IMR-90 (cell line): ENCODE measurements around the gene HCRTR2. TPM values are rescaled to one million over a fixed set of nuclear protein-coding genes. Genes with fewer than 3 reads are reported as not detected.

Experiments
- ATAC-seq: fragments of 200-7000 bp; cut with Tn5 transposase; 2 replicates; pipeline ENCODE4 v1.9.1; 2020; ENCODE audit warnings: low read depth, mild to moderate bottlenecking, moderate library complexity
- Bru-seq: library from RNA; stranded (reverse); fragments of 400-500 nt; gene quantifications from one replicate; lab custom pipeline; 2021; lab: Mats Ljungman, UMichigan
- BruChase-seq, 2 experiments: library from RNA; stranded (reverse); fragments of 400-500 nt; gene quantifications; one replicate each; lab custom pipeline; 2021; lab: Mats Ljungman, UMichigan
- BruUV-seq: library from RNA; stranded (reverse); fragments of 400-500 nt; replicated peaks from 2 replicates; lab custom pipeline; 2021; lab: Mats Ljungman, UMichigan
- CTCF ChIA-PET: fragments of 300-600 bp; formaldehyde crosslinking; extraction: SDS; loops from one replicate; lab custom pipeline; 2021; ENCODE audit warnings: antibody characterized with exemption; lab: Yijun Ruan, JAX
- POLR2A ChIA-PET: fragments of 300-600 bp; sonication (Branson Sonifier 250); formaldehyde crosslinking; loops from one replicate; lab custom pipeline; 2022; ENCODE audit warnings: antibody characterized with exemption; ENCODE audit not compliant: unreplicated experiment; lab: Charles Lee
- DNase-seq: peaks from one replicate; pipeline ENCODE4 v3.0.0; 2013
- H2AFZ ChIP-seq: replicated peaks from 2 replicates; pipeline ENCODE3; 2013; ENCODE audit warnings: low read length, mild to moderate bottlenecking; ENCODE audit not compliant: poor library complexity
- H2AK5ac ChIP-seq: 2 replicates; pipeline ENCODE4 v1.6.1; 2013; ENCODE audit warnings: low read depth, low read length, inconsistent platforms
- H2AK9ac ChIP-seq: replicated peaks from 2 replicates; pipeline ENCODE3; 2013; ENCODE audit warnings: mild to moderate bottlenecking, low read depth, low read length, moderate library complexity; ENCODE audit not compliant: poor library complexity
- H2BK120ac ChIP-seq: 2 replicates; pipeline ENCODE4 v1.6.1; 2013; ENCODE audit warnings: low read depth, low read length, inconsistent platforms
- H2BK15ac ChIP-seq: 3 replicates; pipeline ENCODE4 v1.6.1; 2013; ENCODE audit warnings: low read depth, low read length, inconsistent platforms
- H2BK20ac ChIP-seq: 2 replicates; pipeline ENCODE4 v1.6.1; 2013; ENCODE audit warnings: low read depth, mild to moderate bottlenecking, inconsistent platforms, low read length, moderate library complexity
- H2BK5ac ChIP-seq: 2 replicates; pipeline ENCODE4 v1.6.1; 2013; ENCODE audit warnings: mild to moderate bottlenecking, low read depth, low read length, inconsistent platforms; ENCODE audit not compliant: poor library complexity, severe bottlenecking
- H3K14ac ChIP-seq: replicated peaks from 2 replicates; pipeline ENCODE4 v1.6.1; 2013; ENCODE audit warnings: low read depth, low read length, inconsistent platforms
- H3K18ac ChIP-seq: 2 replicates; pipeline ENCODE4 v1.6.1; 2013; ENCODE audit warnings: low read depth, low read length, control low read depth
- H3K23ac ChIP-seq: 2 replicates; pipeline ENCODE4 v1.6.1; 2013; ENCODE audit warnings: low read depth, low read length, inconsistent platforms
- H3K27ac ChIP-seq: 2 replicates; pipeline ENCODE4 v1.5.1; 2013; ENCODE audit warnings: mild to moderate bottlenecking, control low read depth, low read length; ENCODE audit not compliant: insufficient read depth
- H3K27me3 ChIP-seq: 2 replicates; pipeline ENCODE4 v1.6.1; 2013; ENCODE audit warnings: low read length; ENCODE audit not compliant: control insufficient read depth, insufficient read depth
- H3K36me3 ChIP-seq: 2 replicates; pipeline ENCODE4 v1.6.1; 2013; ENCODE audit warnings: low read length, mixed read lengths; ENCODE audit not compliant: control insufficient read depth, insufficient read depth
- H3K4ac ChIP-seq: 2 replicates; pipeline ENCODE4 v1.6.1; 2013; ENCODE audit warnings: low read depth, low read length, inconsistent platforms
- H3K4me1 ChIP-seq: 2 replicates; pipeline ENCODE4 v1.6.1; 2013; ENCODE audit warnings: low read length, mixed read lengths; ENCODE audit not compliant: control insufficient read depth, insufficient read depth
- H3K4me2 ChIP-seq: 2 replicates; pipeline ENCODE4 v1.6.1; 2013; ENCODE audit warnings: low read depth, mild to moderate bottlenecking, control low read depth, low read length, moderate library complexity
- H3K4me3 ChIP-seq: 2 replicates; pipeline ENCODE4 v1.5.1; 2013; ENCODE audit warnings: low read depth, mild to moderate bottlenecking, control low read depth, low read length, moderate library complexity; ENCODE audit not compliant: insufficient read depth
- H3K56ac ChIP-seq: 2 replicates; pipeline ENCODE4 v1.6.1; 2013; ENCODE audit warnings: low read length, inconsistent platforms; ENCODE audit not compliant: insufficient read depth; ENCODE audit errors: extremely low read depth
- H3K79me1 ChIP-seq, 2 experiments: 2 replicates each; pipeline ENCODE4 v1.6.1; 2013; ENCODE audit warnings: low read length in 2 of 2, inconsistent platforms in 1 of 2, low read depth in 1 of 2
- H3K9ac ChIP-seq: 2 replicates; pipeline ENCODE4 v1.6.1; 2013; ENCODE audit warnings: low read depth, low read length, control low read depth
- H3K9me1 ChIP-seq: 2 replicates; pipeline ENCODE4 v1.6.1; 2013; ENCODE audit warnings: low read length, inconsistent platforms; ENCODE audit not compliant: insufficient read depth
- H3K9me3 ChIP-seq: 2 replicates; pipeline ENCODE4 v1.6.1; 2013; ENCODE audit warnings: low read length; ENCODE audit not compliant: control insufficient read depth, insufficient read depth
- H4K20me1 ChIP-seq: 2 replicates; pipeline ENCODE4 v1.6.1; 2013; ENCODE audit warnings: low read length, inconsistent platforms; ENCODE audit not compliant: insufficient read depth
- H4K5ac ChIP-seq: 2 replicates; pipeline ENCODE4 v1.6.1; 2013; ENCODE audit warnings: mild to moderate bottlenecking, low read depth, low read length, control low read depth
- H4K8ac ChIP-seq, 2 experiments: 2 replicates each; pipeline ENCODE4 v1.6.1; 2013; ENCODE audit warnings: low read depth in 2 of 2, low read length in 2 of 2, control low read depth in 1 of 2, inconsistent platforms in 1 of 2
- H4K91ac ChIP-seq: 2 replicates; pipeline ENCODE4 v1.6.1; 2013; ENCODE audit warnings: low read depth, low read length, inconsistent platforms; ENCODE audit not compliant: insufficient read depth
- BHLHE40 ChIP-seq: fragments of 150-350 bp; IDR thresholded peaks from 2 replicates; pipeline ENCODE4 v1.6.1; 2016; ENCODE audit warnings: mild to moderate bottlenecking, low read depth, low read length
- CHD1 ChIP-seq: IDR thresholded peaks from 2 replicates; pipeline ENCODE4 v1.6.1; 2012; ENCODE audit warnings: low read depth, low read length, improper control_type of control experiment
- CTCF ChIP-seq: conservative IDR thresholded peaks from 2 replicates; pipeline ENCODE4 v1.5.1; 2012; ENCODE audit warnings: mild to moderate bottlenecking, low read depth, low read length, improper control_type of control experiment
- ELK1 ChIP-seq: fragments of 150-350 bp; IDR thresholded peaks from 2 replicates; pipeline ENCODE4 v1.6.1; 2016; ENCODE audit warnings: low read depth, mild to moderate bottlenecking, low read length, moderate library complexity, borderline replicate concordance
- FOS ChIP-seq: fragments of 150-350 bp; IDR thresholded peaks from 2 replicates; pipeline ENCODE4 v1.6.1; 2016; ENCODE audit warnings: low read depth, low read length
- MAFK ChIP-seq: IDR thresholded peaks from 2 replicates; pipeline ENCODE4 v1.6.1; 2012; ENCODE audit warnings: low read depth, low read length, improper control_type of control experiment
- MAZ ChIP-seq: IDR thresholded peaks from 2 replicates; pipeline ENCODE4 v1.6.1; 2012; ENCODE audit warnings: low read depth, mild to moderate bottlenecking, low read length, improper control_type of control experiment, moderate library complexity, borderline replicate concordance
- MXI1 ChIP-seq: IDR thresholded peaks from 2 replicates; pipeline ENCODE4 v1.6.1; 2012; ENCODE audit warnings: low read depth, mild to moderate bottlenecking, low read length, moderate library complexity, borderline replicate concordance
- NFE2L2 ChIP-seq: fragments of 150-350 bp; IDR thresholded peaks from 2 replicates; pipeline ENCODE4 v1.6.1; 2016; ENCODE audit warnings: low read depth, mild to moderate bottlenecking, low read length
- POLR2A ChIP-seq: IDR thresholded peaks from 2 replicates; pipeline ENCODE4 v1.6.1; 2012; ENCODE audit warnings: mild to moderate bottlenecking, low read depth, low read length
- RAD21 ChIP-seq: IDR thresholded peaks from 2 replicates; pipeline ENCODE4 v1.6.1; 2012; ENCODE audit warnings: low read length, improper control_type of control experiment
- RCOR1 ChIP-seq: IDR thresholded peaks from 2 replicates; pipeline ENCODE4 v1.6.1; 2012; ENCODE audit warnings: mild to moderate bottlenecking, low read length, improper control_type of control experiment; ENCODE audit not compliant: insufficient replicate concordance
- SMC3 ChIP-seq: fragments of 150-350 bp; IDR thresholded peaks from 2 replicates; pipeline ENCODE4 v1.6.1; 2016; ENCODE audit warnings: low read depth, mild to moderate bottlenecking, antibody characterized with exemption, low read length, moderate library complexity
- WGBS, 2 experiments: methylation state at CpG; one replicate each; pipeline versions ENCODE4 v1.1.5 to v1.1.7; 2013; ENCODE audit warnings: missing lambda C conversion rate in 2 of 2; ENCODE audit not compliant: insufficient read length in 1 of 2; ENCODE audit errors: extremely low coverage in 2 of 2; 5-methylcytosine and 5-hydroxymethylcytosine counted together
- dilution Hi-C: fragments of 300-500 bp; cut with HindIII; formaldehyde crosslinking; loops from one replicate; pipeline ENCODE4 v1.14.3; 2018; ENCODE audit warnings: low sequenced_read_pairs; ENCODE audit not compliant: unreplicated experiment
- in situ Hi-C: fragments of 300-500 bp; cut with MboI; formaldehyde crosslinking; loops from 3 replicates; pipeline ENCODE4 v1.14.3; 2019; ENCODE audit warnings: low sequenced_read_pairs, inconsistent platforms, mixed read lengths
- intact Hi-C: fragments of 100-400 bp; cut with micrococcal nuclease; formaldehyde crosslinking; loops from 2 replicates; pipeline ENCODE4 v1.10.0; 2022
- long read RNA-seq: library from polyadenylated mRNA; unstranded; transcript quantifications from one replicate; pipeline ENCODE4 v2.0.0, GENCODE V29; 2021; ENCODE audit not compliant: unreplicated experiment
- polyA plus RNA-seq, 3 experiments: library from polyadenylated mRNA; depleted of rRNA; stranded (reverse); fragments of >200 nt; gene quantifications; 2 replicates each; pipeline ENCODE4 v1.2.3, GENCODE V29; 2012; ENCODE audit warnings: low replicate concordance in 1 of 3
- total RNA-seq: library from RNA; depleted of rRNA; stranded (reverse); fragments of >200 nt; gene quantifications from 2 replicates; pipeline ENCODE4 v1.2.3, GENCODE V29; 2012; rRNA removed

The HCRTR2 gene
- total RNA-seq = under 0.01 TPM in 1 of 2 replicates, not detected in the other
- not detected in 2 replicates for polyA plus RNA-seq (2012; rRNA removed)
- polyA plus RNA-seq (2012; cell fraction: cytosol; rRNA removed) = 0.02 TPM in 1 of 2 replicates, not detected in the other
- polyA plus RNA-seq (2012; cell fraction: nucleus; rRNA removed; ENCODE audit: low replicate concordance) = not detected in 2 replicates
- Bru-seq, nascent RNA = percentile 10 among the genes with signal in this experiment
- BruChase-seq, experiment 1, labeled RNA remaining after a 6-hour chase = percentile 4 among the genes with signal in this experiment
- percentile 6 among the genes with signal in this experiment for BruChase-seq, experiment 2, labeled RNA remaining after a 2-hour chase
- long read RNA-seq = 0 reads

GRCh38 chr6:55174211-55175026 is at the start of gene HCRTR2:
Gene HCRTR2, plus strand, starts transcription at chr6:55174515. Its CDS starts 73 bp downstream, at chr6:55174588.
- Histone ChIP-seq H3K18ac (no peak within 1 kb of the TSS), H3K36me3 (no peaks in the 10 kb centered on the region), H2AK5ac (no peak within 1 kb of the TSS), H4K5ac (no peak within 1 kb of the TSS), H2BK20ac (no peak within 1 kb of the TSS), H3K79me1 (no peaks in the 10 kb centered on the region), H2BK5ac (no peak within 1 kb of the TSS), H2BK120ac (no peak within 1 kb of the TSS), H4K91ac (no peak within 1 kb of the TSS), H2AK9ac (peak within 1 kb of the TSS; percentile 50), H3K9me3 (no peaks in the 10 kb centered on the region; the same call in 1 of the 2 replicates), H3K14ac (no peak within 1 kb of the TSS), H3K9me1 (no peaks in the 10 kb centered on the region), H3K56ac (no peak within 1 kb of the TSS), H3K27ac (no peak within 1 kb of the TSS), H3K9ac (no peak within 1 kb of the TSS), H3K4me3 (no peak within 1 kb of the TSS; the same call in 1 of the 2 replicates), H3K27me3 (peaks cover 27% of the 10 kb centered on the region), H4K8ac (no peak within 1 kb of the TSS), H3K4me1 (peaks cover 2% of the 10 kb centered on the region; the same call in 1 of the 2 replicates), H3K4me2 (peak within 1 kb of the TSS; percentile 70; the same call in 1 of the 2 replicates), H2BK15ac (no peak within 1 kb of the TSS), H4K20me1 (no peaks in the 10 kb centered on the region), H3K4ac (no peak within 1 kb of the TSS), H2AFZ (peak within 1 kb of the TSS; percentile 58), H3K23ac (no peak within 1 kb of the TSS; the same call in 1 of the 2 replicates)
- dilution Hi-C loops = no loop called here
- no TSS peak for BruUV-seq
- ATAC-seq (peak; percentile 32; the same call in 1 of the 2 replicates), DNase-seq (peak; percentile 1)
- intact Hi-C loops = no loop called here
- ChIA-PET CTCF (interaction anchor here (0.6 kb wide), 1 partner anchor 9 kb away, joined by 5 read pairs; no protein-coding TSS in a partner anchor), POLR2A (no interaction called here)
- WGBS, 2 experiments = 0% methylated on average over 11 of the region's 42 CpGs; no CpG with 5 or more reads in 1 of the 2 experiments
- in situ Hi-C loops = no loop called here
- no peak for TF ChIP-seq CHD1
- no peak for TF ChIP-seq FOS
- no peak for TF ChIP-seq MAZ
- no peak for TF ChIP-seq RCOR1
- no peak for TF ChIP-seq RAD21
- no peak for TF ChIP-seq POLR2A
- TF ChIP-seq ELK1 = no peak
- TF ChIP-seq BHLHE40 = no peak
- TF ChIP-seq NFE2L2 = no peak
- no peak for TF ChIP-seq MAFK
- no peak for TF ChIP-seq CTCF
- TF ChIP-seq MXI1 = no peak
- TF ChIP-seq SMC3 = no peak
